Liver (tissue), 3 donors: ENCODE results near the gene SPAG9.

Source experiments
- EGR1 ChIP-seq, 2 donors: IDR thresholded peaks; 2 replicates each; pipeline ENCODE4 v1.6.1; 2016 to 2018; ENCODE audit warnings: antibody characterized with exemption in 2 of 2, low read depth in 2 of 2
- GABPA ChIP-seq, 2 donors: IDR thresholded peaks in 1 of 2; conservative IDR thresholded peaks in 1 of 2; 2 replicates each; pipeline ENCODE4 v1.6.1; 2016; ENCODE audit warnings: antibody characterized with exemption in 2 of 2, mild to moderate bottlenecking in 1 of 2, moderate library complexity in 1 of 2
- HNF4G ChIP-seq: IDR thresholded peaks from 2 replicates; pipeline ENCODE4 v1.6.1; 2016; ENCODE audit warnings: antibody characterized with exemption
- JUND ChIP-seq, 2 donors: IDR thresholded peaks; 2 replicates each; pipeline ENCODE4 v1.6.1; 2016; ENCODE audit warnings: antibody characterized with exemption in 2 of 2
- RAD21 ChIP-seq, 2 donors: IDR thresholded peaks; 2 replicates each; pipeline ENCODE4 v1.6.1; 2016; ENCODE audit warnings: antibody characterized with exemption in 2 of 2, mild to moderate bottlenecking in 2 of 2
- RXRA ChIP-seq, 2 donors: IDR thresholded peaks; 2 replicates each; pipeline ENCODE4 v1.6.1; 2017 to 2018; ENCODE audit warnings: antibody characterized with exemption in 2 of 2, mild to moderate bottlenecking in 1 of 2
- TAF1 ChIP-seq: conservative IDR thresholded peaks from 2 replicates; pipeline ENCODE4 v1.6.1; 2016; ENCODE audit warnings: antibody characterized with exemption, mild to moderate bottlenecking
- TF ChIP-seq, protein P1 (sequence below): fragments of 150-350 bp; IDR thresholded peaks from 2 replicates; pipeline ENCODE4 v1.5.1; 2017; ENCODE audit warnings: improper control_type of control experiment, low read depth, low read length; ENCODE audit not compliant: missing input control
- TF ChIP-seq, protein P2 (sequence below): IDR thresholded peaks from 2 replicates; pipeline ENCODE4 v1.6.1; 2016; ENCODE audit warnings: antibody characterized with exemption
- TF ChIP-seq, protein P3 (sequence below): IDR thresholded peaks from 2 replicates; pipeline ENCODE4 v1.6.1; 2016; ENCODE audit warnings: antibody characterized with exemption
- TF ChIP-seq, protein P4 (sequence below): IDR thresholded peaks from 2 replicates; pipeline ENCODE4 v1.6.1; 2016; ENCODE audit warnings: antibody characterized with exemption
- TF ChIP-seq, protein P5 (sequence below): IDR thresholded peaks from 2 replicates; pipeline ENCODE4 v1.6.1; 2016; ENCODE audit warnings: antibody characterized with exemption, mild to moderate bottlenecking
- donor health status: healthy.
- donor health status: healthy.

DNA sequence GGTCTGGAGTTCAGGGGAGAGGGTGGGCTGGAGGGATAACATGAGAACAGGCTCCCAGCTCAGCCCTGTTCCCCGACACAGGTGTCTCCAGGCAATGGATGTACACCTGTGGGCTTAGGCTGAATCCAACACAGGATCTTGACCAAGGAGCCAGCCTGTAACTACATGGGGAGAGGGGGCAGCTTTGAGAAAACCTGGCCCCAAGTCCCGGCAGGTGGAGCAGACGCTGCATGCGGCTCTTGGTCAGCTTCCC lies 181.2 kb downstream of the SPAG9 start:
- TF ChIP-seq TAF1 = no peak
- TF ChIP-seq, protein P1, sequence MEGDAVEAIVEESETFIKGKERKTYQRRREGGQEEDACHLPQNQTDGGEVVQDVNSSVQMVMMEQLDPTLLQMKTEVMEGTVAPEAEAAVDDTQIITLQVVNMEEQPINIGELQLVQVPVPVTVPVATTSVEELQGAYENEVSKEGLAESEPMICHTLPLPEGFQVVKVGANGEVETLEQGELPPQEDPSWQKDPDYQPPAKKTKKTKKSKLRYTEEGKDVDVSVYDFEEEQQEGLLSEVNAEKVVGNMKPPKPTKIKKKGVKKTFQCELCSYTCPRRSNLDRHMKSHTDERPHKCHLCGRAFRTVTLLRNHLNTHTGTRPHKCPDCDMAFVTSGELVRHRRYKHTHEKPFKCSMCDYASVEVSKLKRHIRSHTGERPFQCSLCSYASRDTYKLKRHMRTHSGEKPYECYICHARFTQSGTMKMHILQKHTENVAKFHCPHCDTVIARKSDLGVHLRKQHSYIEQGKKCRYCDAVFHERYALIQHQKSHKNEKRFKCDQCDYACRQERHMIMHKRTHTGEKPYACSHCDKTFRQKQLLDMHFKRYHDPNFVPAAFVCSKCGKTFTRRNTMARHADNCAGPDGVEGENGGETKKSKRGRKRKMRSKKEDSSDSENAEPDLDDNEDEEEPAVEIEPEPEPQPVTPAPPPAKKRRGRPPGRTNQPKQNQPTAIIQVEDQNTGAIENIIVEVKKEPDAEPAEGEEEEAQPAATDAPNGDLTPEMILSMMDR = no peak
- no peak for TF ChIP-seq EGR1 (IDR thresholded peaks at IDR 0.05; ENCODE audit: low read depth in 2 of 2)
- TF ChIP-seq, protein P2, sequence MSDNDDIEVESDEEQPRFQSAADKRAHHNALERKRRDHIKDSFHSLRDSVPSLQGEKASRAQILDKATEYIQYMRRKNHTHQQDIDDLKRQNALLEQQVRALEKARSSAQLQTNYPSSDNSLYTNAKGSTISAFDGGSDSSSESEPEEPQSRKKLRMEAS = no peak
- no peak for TF ChIP-seq HNF4G
- TF ChIP-seq RXRA (IDR thresholded peaks at IDR 0.05) = no peak
- TF ChIP-seq GABPA (IDR thresholded peaks at IDR 0.05 in 1 of 2, conservative IDR thresholded peaks at IDR 0.05 in 1 of 2) = no peak
- TF ChIP-seq, protein P3, sequence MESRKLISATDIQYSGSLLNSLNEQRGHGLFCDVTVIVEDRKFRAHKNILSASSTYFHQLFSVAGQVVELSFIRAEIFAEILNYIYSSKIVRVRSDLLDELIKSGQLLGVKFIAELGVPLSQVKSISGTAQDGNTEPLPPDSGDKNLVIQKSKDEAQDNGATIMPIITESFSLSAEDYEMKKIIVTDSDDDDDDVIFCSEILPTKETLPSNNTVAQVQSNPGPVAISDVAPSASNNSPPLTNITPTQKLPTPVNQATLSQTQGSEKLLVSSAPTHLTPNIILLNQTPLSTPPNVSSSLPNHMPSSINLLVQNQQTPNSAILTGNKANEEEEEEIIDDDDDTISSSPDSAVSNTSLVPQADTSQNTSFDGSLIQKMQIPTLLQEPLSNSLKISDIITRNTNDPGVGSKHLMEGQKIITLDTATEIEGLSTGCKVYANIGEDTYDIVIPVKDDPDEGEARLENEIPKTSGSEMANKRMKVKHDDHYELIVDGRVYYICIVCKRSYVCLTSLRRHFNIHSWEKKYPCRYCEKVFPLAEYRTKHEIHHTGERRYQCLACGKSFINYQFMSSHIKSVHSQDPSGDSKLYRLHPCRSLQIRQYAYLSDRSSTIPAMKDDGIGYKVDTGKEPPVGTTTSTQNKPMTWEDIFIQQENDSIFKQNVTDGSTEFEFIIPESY = no peak
- TF ChIP-seq, protein P4, sequence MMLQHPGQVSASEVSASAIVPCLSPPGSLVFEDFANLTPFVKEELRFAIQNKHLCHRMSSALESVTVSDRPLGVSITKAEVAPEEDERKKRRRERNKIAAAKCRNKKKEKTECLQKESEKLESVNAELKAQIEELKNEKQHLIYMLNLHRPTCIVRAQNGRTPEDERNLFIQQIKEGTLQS = no peak
- TF ChIP-seq RAD21 (IDR thresholded peaks at IDR 0.05) = no peak
- TF ChIP-seq JUND (IDR thresholded peaks at IDR 0.05) = no peak
- TF ChIP-seq, protein P5, sequence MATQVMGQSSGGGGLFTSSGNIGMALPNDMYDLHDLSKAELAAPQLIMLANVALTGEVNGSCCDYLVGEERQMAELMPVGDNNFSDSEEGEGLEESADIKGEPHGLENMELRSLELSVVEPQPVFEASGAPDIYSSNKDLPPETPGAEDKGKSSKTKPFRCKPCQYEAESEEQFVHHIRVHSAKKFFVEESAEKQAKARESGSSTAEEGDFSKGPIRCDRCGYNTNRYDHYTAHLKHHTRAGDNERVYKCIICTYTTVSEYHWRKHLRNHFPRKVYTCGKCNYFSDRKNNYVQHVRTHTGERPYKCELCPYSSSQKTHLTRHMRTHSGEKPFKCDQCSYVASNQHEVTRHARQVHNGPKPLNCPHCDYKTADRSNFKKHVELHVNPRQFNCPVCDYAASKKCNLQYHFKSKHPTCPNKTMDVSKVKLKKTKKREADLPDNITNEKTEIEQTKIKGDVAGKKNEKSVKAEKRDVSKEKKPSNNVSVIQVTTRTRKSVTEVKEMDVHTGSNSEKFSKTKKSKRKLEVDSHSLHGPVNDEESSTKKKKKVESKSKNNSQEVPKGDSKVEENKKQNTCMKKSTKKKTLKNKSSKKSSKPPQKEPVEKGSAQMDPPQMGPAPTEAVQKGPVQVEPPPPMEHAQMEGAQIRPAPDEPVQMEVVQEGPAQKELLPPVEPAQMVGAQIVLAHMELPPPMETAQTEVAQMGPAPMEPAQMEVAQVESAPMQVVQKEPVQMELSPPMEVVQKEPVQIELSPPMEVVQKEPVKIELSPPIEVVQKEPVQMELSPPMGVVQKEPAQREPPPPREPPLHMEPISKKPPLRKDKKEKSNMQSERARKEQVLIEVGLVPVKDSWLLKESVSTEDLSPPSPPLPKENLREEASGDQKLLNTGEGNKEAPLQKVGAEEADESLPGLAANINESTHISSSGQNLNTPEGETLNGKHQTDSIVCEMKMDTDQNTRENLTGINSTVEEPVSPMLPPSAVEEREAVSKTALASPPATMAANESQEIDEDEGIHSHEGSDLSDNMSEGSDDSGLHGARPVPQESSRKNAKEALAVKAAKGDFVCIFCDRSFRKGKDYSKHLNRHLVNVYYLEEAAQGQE = no peak
